Mesodermal cell (in vitro differentiated cells): ENCODE measurements around the gene CREB3L1.

Experiments used
- H3K27ac ChIP-seq: 2 replicates; pipeline ENCODE4 v1.7.0; 2013; ENCODE audit warnings: mild to moderate bottlenecking, low read depth, low read length, moderate library complexity; ENCODE audit not compliant: severe bottlenecking
- H3K36me3 ChIP-seq: 2 replicates; pipeline ENCODE4 v1.7.1; 2013; ENCODE audit warnings: mild to moderate bottlenecking, low read length, moderate library complexity; ENCODE audit not compliant: control insufficient read depth, insufficient read depth
- H3K4me1 ChIP-seq: one replicate; pipeline ENCODE4 v1.7.1; 2013; ENCODE audit warnings: mild to moderate bottlenecking, low read length; ENCODE audit not compliant: insufficient read depth, control insufficient read depth, poor library complexity, severe bottlenecking
- H3K4me3 ChIP-seq: 2 replicates; pipeline ENCODE4 v1.7.0; 2013; ENCODE audit warnings: low read length, control low read depth, mild to moderate bottlenecking; ENCODE audit not compliant: insufficient read depth, poor library complexity, severe bottlenecking; ENCODE audit errors: extremely low read depth
- H3K9me3 ChIP-seq: 2 replicates; pipeline ENCODE4 v1.7.1; 2013; ENCODE audit warnings: mild to moderate bottlenecking, low read length, moderate library complexity; ENCODE audit not compliant: control insufficient read depth
- WGBS, 2 experiments: methylation state at CpG; one replicate each; pipeline ENCODE4 v1.1.5; 2013; ENCODE audit warnings: missing lambda C conversion rate in 2 of 2; ENCODE audit not compliant: insufficient coverage in 2 of 2; 5-methylcytosine and 5-hydroxymethylcytosine counted together

The CREB3L1 gene

GRCh38 chr11:46308631-46309419, 31.4 kb downstream of the CREB3L1 start:
- Histone ChIP-seq H3K4me1 (peaks cover 14% of the 10 kb centered on the region), H3K4me3 (no peak overlapping the region), H3K9me3 (no peaks in the 10 kb centered on the region), H3K27ac (peak overlapping the region; percentile 10), H3K36me3 (peaks cover 77% of the 10 kb centered on the region)
- WGBS, 2 experiments, result 37 to 65% methylated on average over 7 to 11 of the region's 12 CpGs

DNA sequence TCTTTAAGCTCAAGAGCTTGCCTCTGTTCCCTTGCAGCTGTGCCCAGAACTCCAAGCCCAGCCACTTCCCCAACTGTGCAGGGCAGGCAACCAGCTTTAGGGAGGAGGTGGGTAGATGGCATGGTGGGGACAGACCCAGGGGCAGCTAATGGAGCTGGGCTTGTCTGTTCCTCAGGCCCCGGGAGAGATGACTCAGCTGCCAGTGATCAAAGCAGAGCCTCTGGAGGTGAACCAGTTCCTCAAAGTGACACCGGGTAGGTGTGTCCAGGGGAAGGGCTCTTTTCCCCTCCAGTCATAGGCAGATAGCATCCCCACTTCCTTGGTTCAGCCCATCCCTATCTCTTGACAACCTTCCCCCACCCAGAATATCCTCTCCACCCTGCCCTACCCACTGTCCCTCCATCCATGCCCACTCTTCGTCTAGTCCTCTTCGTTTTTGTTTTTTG, 32.4 kb downstream of the CREB3L1 start:
- Histone ChIP-seq H3K9me3 (no peaks in the 10 kb centered on the region), H3K4me1 (peaks cover 14% of the 10 kb centered on the region), H3K4me3 (no peak overlapping the region), H3K36me3 (peaks cover 84% of the 10 kb centered on the region), H3K27ac (no peak overlapping the region)
- WGBS, 2 experiments, result 17 to 56% methylated on average over 1 to 2 of the region's 4 CpGs

- Histone ChIP-seq H3K4me1 (no peaks in the 10 kb centered on the region), H3K36me3 (peaks cover 96% of the 10 kb centered on the region), H3K27ac (no peak overlapping the region), H3K9me3 (no peaks in the 10 kb centered on the region), H3K4me3 (no peak overlapping the region)
- 64 to 72% methylated on average over 14 to 16 of the region's 16 CpGs for WGBS, 2 experiments
These were observed 37.7 kb downstream of the CREB3L1 start for GRCh38 chr11:46315033-46315738.

DNA sequence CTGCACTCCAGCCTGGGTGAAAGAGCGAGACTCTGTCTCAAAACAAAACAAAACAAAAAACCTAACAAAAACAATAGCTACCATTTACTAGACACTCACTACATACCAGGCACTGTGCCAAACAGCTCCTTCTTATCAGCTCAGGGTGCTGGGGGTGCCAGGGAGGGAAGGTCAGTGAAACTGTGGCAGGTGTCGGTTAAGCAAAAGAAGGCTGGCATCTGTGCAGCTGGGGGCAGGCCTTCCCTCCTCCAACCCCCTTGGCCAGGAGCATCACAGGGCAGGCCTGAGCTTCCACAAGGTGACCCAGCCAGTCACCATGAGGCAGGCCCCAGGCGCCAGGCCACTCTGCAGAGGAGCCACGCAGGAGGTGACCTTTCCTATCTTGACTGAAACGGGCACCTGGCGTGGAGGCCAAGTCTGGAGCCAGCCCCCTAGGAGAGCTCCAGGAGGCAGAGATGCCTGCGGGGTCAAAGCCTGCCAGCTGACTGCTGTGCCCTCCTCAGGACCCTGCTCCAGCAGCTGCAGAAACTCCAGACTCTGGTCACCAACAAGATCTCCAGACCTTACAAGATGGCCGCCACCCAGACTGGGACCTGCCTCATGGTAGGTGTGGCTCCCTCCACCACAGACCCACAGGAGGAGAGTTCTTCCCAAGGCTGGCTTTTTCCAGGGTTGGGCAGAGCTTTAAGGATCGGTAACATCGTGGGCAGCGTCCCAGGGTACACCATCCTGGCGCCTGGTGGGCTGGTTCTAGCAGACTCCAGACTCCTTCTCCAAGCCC, 38.5 kb downstream of the CREB3L1 start:
- Histone ChIP-seq H3K27ac (no peak overlapping the region), H3K9me3 (no peaks in the 10 kb centered on the region), H3K4me3 (no peak overlapping the region), H3K36me3 (peaks cover 96% of the 10 kb centered on the region), H3K4me1 (no peaks in the 10 kb centered on the region)
- 93 to 97% methylated on average over 10 to 11 of the region's 12 CpGs for WGBS, 2 experiments

- Histone ChIP-seq H3K4me3 (no peak overlapping the region), H3K4me1 (no peaks in the 10 kb centered on the region), H3K36me3 (peaks cover 85% of the 10 kb centered on the region), H3K9me3 (no peaks in the 10 kb centered on the region), H3K27ac (peak overlapping the region; percentile 23)
- 97 to 100% methylated on average over 4 of the region's 5 CpGs for WGBS, 2 experiments
These were observed 41.6 kb downstream of the CREB3L1 start for GRCh38 chr11:46319074-46319453.

DNA sequence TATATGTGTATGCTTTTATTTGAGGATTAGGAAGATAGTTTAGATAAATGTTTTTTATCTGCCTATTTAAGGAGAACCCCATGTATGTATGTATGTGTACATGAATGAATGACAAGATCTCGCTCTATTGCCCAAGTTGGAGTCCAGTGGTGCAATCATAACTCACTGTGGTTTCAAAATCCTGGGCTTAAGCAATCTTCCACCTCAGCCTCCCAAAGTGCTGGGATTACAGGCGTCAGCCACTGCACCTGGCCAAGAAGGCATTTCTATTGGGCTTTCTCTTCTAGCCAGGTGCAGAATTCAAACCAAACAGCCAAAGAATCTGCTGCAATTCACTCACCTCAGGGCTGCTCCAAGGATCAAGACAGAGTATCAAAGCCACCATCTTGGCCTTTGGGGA, 44.3 kb downstream of the CREB3L1 start:
- no peak overlapping the region for H3K27ac ChIP-seq
- WGBS, 2 experiments, result 100% methylated on average over 2 of the region's 2 CpGs
- no peaks in the 10 kb centered on the region for H3K4me1 ChIP-seq
- H3K36me3 ChIP-seq, result peaks cover 59% of the 10 kb centered on the region
- H3K9me3 ChIP-seq, result no peaks in the 10 kb centered on the region
- no peak overlapping the region for H3K4me3 ChIP-seq

- Histone ChIP-seq H3K4me3 (no peak overlapping the region), H3K9me3 (no peaks in the 10 kb centered on the region), H3K27ac (no peak overlapping the region), H3K4me1 (no peaks in the 10 kb centered on the region), H3K36me3 (peaks cover 49% of the 10 kb centered on the region)
- 93 to 95% methylated on average over 5 of the region's 6 CpGs for WGBS, 2 experiments
These were observed 45.3 kb downstream of the CREB3L1 start for GRCh38 chr11:46322759-46323158.

DNA sequence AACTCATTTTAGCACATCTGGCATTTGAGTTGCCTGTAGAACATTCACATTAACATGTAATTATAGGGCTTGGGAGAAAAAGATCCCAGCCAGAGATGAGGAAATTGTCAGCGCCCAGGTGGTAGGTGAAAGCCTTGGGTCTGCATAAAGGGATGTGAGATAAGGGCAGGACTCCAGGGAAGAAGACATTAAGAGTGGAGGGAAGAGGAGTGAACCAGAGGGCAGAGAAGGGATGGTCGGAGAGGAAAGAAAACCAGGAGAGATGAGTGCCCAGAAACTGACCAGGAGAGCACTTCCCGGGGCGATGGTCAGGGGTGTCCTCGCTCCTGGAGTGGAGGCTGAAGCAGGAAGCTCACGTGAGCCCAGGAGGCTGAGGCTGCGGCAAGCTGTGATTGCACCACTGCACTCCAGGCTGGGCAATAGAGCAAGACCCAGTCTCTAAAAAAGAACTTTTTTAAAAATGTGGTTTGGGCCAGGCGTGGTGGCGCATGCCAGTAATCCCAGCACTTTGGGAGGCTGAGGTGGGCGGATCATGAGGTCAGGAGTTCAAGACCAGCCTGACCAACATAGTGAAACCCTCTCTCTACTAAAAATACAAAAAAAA, 49.5 kb downstream of the CREB3L1 start:
- peaks cover 9% of the 10 kb centered on the region for H3K36me3 ChIP-seq
- WGBS, 2 experiments, result 85 to 87% methylated on average over 9 to 10 of the region's 10 CpGs
- no peaks in the 10 kb centered on the region for H3K9me3 ChIP-seq
- no peak overlapping the region for H3K27ac ChIP-seq
- no peak overlapping the region for H3K4me3 ChIP-seq
- peaks cover 12% of the 10 kb centered on the region for H3K4me1 ChIP-seq

DNA sequence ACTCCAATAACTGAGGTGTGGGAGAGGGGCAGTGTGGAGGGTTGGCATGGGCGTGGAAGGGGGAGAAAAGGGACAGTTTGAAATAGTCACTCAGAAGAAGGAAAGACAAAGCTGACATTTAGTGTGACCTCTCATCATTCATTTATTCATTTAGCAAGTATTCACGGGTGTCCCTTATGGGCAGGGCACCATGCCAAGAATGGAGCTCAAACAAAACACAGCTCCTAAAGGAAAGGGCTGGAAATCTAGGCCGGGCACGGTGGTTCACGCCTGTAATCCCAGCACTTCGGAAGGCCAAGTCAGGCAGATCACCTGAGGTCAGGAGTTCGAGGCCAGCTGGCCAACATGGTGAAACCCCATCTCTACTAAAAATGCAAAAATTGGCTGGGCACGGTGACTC, 50.4 kb downstream of the CREB3L1 start:
- WGBS, 2 experiments, result 94% methylated on average over 6 to 7 of the region's 8 CpGs

DNA sequence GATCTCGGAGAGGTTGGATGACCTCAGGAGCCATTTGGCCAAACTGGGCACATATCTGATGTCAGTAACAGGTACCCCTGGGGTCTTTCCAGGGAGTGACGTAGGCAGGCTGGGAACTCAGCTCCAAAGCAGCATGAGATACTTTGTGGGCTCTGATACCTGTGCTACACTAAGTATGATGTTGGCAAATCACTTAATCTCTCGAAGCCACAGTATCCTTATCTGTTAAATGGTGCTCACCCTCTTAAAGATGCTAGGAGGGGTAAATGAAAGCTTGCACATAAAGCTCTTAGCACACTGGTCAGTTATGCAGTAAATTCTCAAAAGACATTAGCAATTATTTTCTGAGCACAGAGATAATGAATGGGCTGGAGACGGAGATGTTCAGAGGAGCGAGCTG, 52.7 kb downstream of the CREB3L1 start:
- WGBS, 2 experiments, result 62 to 69% methylated on average over 4 of the region's 5 CpGs

More for the DNA sequence above, 50.4 kb downstream of the CREB3L1 start:
- no peaks in the 10 kb centered on the region for H3K9me3 ChIP-seq
- H3K4me1 ChIP-seq, result peaks cover 12% of the 10 kb centered on the region
- H3K27ac ChIP-seq, result no peak overlapping the region
- H3K36me3 ChIP-seq, result peaks cover 3% of the 10 kb centered on the region
- H3K4me3 ChIP-seq, result no peak overlapping the region

More for the DNA sequence above, 52.7 kb downstream of the CREB3L1 start:
- no peaks in the 10 kb centered on the region for H3K9me3 ChIP-seq
- H3K4me3 ChIP-seq, result no peak overlapping the region
- no peaks in the 10 kb centered on the region for H3K36me3 ChIP-seq
- no peak overlapping the region for H3K27ac ChIP-seq
- peaks cover 14% of the 10 kb centered on the region for H3K4me1 ChIP-seq
